GM12874 (cell line): ENCODE measurements around the gene ALG12.

Source experiments
- TF ChIP-seq, protein P1 (sequence below): IDR thresholded peaks from 2 replicates; pipeline ENCODE4 v1.5.1; 2011; ENCODE audit warnings: low read depth, mild to moderate bottlenecking, control low read depth, low read length, moderate library complexity; ENCODE audit not compliant: insufficient read depth

Gene ALG12

DNA sequence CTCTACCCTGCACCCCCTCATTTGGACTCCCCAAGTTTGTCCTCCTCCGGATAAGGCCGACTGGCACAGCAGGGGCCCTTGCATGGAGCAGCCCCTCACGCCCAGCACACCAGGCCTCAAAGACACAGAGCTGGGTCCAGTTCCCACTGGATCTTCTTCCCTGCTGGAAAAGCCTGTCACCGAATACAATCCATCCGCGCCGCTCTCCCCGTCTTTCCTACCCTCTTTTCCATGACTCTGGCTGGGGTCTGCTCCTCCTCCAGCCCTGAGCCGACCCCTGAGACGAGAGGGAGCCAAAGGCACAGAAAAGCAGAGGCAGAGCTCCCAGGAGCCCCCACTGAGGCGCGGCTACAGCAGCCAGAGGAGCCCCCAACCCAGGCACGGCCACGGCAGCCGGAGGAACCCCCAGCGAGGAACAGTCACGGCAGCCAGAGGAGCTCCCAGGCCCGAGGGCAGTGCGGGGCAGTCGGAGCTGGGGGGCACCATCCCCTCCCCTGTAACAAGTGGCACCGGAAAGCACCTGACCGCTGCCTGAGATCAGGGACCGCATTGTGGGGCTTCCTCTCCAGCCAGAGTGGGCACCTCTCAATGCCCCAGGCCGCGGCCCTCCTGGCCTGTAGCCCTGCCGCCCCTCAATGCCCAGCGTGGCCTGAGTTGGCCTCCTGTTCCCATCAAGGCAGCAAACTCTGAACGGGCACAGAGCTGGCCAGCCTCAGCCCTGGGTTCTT, 12.0 kb downstream of the ALG12 start:
- TF ChIP-seq, protein P1, sequence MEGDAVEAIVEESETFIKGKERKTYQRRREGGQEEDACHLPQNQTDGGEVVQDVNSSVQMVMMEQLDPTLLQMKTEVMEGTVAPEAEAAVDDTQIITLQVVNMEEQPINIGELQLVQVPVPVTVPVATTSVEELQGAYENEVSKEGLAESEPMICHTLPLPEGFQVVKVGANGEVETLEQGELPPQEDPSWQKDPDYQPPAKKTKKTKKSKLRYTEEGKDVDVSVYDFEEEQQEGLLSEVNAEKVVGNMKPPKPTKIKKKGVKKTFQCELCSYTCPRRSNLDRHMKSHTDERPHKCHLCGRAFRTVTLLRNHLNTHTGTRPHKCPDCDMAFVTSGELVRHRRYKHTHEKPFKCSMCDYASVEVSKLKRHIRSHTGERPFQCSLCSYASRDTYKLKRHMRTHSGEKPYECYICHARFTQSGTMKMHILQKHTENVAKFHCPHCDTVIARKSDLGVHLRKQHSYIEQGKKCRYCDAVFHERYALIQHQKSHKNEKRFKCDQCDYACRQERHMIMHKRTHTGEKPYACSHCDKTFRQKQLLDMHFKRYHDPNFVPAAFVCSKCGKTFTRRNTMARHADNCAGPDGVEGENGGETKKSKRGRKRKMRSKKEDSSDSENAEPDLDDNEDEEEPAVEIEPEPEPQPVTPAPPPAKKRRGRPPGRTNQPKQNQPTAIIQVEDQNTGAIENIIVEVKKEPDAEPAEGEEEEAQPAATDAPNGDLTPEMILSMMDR = no peak

DNA sequence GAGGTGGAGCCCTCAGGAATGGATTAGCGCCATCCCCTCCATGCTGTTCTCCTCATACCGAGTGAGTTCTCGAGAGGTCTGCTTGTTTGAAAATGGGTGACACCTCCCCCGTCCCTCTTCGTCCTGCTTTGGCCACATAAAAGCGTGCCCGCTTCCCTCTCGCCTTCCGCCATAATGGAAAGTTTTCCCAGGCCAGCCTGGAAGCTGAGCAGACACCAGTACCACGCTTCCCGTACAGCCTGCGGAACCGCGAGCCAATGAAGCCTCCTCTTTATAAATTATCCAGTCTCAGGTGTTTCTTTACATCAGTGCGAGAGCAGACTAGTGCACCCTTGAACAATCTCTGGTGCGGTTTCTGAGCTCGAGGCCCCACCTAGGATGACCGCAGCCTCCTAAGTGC, 12.8 kb downstream of the ALG12 start:
- TF ChIP-seq, protein P1 = no peak

DNA sequence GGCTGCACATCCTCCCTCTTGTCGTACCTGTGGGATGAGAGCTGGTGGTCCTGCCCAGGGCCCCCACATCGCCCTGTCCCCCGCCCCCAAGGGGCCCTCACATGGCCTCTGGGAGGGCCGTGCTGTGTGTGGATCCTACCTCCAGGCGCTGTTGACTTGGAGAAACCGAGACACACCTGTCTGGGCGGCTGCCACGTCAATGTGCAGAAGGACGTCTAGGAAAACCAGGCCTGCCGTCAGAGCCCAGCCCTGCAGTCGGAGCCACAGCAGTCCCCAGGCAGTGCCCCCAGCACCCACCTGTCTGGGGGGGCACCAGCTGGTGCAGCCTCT, 14.2 kb downstream of the ALG12 start:
- TF ChIP-seq, protein P1 = no peak

DNA sequence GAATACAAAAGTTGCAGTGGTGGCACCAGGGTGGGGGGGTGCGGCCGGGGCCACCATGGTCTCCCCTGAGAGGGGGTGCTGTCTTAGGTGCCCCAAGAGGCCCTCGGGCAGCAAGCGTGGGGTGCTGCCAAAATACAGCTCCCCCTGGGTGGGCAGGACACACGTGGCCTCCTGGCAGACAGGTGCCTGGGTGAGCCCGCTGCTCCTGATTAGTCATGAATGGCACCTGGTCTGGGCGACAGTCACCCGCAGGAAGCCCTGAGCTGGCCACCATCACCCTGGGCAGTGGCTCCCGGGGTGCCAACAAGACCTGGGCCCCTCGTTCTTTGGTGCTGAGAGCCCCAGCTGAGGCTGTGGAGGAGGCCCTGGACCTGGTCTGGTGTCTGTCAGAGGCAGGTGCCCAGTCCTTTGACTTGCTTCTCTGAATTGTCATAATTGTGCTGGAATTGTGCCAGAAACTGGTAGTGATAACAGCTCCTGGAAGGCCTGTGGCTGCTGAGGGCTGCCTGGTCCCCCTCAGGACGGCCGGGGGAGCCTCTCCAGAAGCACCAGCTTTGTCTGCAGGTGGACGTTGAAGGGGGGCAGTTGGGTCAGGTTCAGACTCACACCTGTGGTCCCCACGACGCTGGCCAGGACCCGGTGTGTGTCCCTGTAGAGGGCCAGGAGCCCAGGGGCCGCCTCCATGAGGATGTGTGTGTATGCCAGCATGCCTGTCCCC, 14.8 kb downstream of the ALG12 start:
- TF ChIP-seq, protein P1 = no peak

DNA sequence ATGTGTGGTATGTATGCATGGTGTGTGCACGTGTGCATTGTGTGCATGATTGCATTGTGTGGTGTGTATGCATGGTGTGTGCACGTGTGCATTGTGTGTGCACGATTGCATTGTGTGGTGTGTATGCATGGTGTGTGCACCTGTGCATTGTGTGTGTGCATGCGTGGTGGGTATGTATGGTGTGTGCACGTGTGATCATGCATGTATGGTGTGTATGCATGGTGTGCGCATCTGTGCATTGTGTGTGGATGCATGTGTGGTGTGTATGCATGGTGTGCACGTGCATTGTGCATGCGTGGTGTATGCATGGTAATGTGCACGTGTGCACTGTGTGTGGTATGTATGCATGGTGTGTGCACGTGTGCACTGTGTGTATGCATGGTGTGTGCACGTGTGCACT, 16.8 kb downstream of the ALG12 start:
- TF ChIP-seq, protein P1 = no peak

DNA sequence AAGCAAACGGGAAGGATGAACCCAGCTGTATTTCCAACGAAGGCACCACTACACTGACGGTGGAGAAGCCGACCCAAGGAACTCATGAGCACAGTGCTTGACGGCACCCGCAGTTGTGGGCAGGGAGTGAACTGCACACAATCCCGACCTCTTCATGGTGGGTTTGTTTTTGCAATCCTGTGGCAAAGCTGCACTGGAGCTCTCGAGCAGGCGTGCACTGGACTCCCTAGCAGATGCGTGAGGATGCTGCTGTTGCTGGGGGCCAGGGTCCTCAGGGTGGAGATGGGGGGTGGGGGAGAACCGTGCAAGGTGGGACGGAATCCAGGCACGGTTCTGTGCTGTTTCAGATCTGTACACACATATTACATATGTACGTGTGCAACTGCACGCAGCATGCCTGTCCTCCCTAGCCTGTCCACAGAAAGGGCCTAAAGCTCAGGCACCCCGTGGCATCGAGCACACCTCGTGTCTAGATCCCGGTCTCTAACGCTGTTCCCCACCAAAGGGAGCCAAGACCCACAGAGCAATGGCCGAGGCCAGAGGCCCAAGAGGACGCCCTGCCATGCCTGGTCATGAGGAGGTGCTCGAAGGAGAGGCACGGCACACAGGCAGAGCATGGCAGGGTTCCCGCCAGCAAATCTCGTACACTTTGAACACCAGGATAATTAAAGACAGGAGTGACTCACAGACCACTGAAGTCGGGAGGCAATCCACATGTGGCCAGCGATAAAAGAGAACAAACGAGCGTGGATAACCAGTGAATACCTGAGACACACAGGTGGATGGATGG, 17.6 kb downstream of the ALG12 start:
- TF ChIP-seq, protein P1 = no peak

DNA sequence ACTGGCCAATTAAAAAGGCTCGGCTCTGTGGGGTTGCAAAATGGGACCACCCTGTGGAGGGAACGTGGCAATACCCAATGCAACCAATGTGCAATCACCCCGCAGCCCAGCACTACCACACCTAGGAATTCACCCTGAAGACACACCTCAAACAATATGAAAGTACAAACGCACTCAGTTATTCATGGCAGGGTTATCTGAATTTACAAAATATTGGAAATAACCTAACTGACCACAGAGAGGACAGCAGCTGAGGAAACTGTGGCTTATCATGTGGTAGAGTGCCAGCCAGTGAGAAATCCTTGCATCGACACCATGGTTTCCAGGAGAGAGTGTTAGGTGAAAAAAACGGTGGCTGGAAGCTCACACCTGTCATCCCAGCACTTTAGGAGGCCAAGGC, 18.7 kb downstream of the ALG12 start:
- TF ChIP-seq, protein P1 = no peak
